IPS-NIHi7 (cell line): ENCODE measurements around the gene EDIL3.
"Not testable (repeated sequence)": the region's sequence is repeated elsewhere in the genome, so short reads cannot be mapped to it uniquely, and the experiment has no call there.

Experiments used
- DNase-seq: peaks from one replicate; pipeline ENCODE4 v3.0.0; 2012; ENCODE audit warnings: mixed read lengths; ENCODE audit errors: extremely low spot score

EDIL3 gene

DNA sequence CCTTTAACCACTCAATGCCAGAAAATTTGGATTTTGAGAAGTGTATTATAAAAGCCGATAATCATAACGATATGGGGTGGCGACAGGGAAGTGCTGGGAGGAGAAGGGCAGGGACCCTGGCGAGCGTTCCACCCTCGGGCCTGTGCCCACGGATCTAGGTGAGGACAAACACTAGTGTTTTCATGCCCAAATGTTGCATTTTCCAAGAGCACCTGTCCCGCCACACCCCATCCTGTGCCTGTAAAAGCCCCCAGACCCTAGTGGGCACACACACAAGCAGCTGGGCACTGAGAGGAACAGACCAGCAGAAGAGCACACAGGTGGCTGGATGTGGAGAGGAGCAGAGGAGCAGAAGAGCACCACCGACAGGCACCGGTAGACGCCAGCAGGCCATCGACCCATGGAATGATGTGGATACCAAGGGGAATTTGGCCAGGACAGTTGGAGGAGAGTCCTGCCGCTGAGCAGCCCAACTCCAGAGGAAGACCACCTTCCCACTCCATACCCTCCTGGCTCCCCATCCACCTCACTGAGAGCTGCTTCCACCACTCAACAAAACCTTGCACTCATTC, 315.0 kb downstream of the EDIL3 start:
- no peak for DNase-seq

DNA sequence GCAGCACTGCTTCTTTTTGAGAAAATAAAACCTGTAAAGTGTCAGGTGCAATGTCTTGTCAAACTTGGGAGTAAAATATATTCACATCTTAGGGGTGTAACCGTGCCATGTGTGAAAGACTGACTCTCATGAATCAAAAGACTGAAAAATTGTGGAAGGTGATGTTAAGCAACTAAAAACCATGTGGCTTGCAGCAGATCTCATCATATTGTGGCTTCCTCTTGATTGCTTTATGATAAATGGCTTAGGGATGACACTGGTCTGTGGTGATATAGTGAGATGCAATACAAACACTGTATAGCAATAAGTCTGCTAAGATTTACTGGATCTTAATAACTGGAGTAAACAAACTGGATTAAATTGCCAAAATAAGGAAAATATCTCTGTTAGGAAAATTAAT, 321.6 kb downstream of the EDIL3 start:
- DNase-seq, result no peak

DNA sequence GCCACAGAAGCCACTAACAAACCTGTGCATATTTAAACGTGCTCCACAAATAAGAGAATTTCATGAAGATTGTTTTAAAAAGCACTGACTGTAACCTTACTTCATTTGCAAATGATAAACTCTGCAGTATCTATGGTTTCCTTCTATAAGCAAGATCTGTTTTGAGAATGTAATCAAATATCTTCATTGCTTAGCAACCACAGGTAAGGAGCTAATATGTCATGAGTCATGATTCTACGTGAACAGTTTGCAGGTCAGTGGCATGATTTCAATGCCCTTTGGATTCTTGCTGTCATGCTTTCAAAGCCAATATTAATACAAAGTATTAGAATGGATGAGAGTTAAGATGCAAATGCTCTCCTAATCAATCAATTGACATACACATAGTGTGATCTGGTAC, 325.0 kb downstream of the EDIL3 start:
- no peak for DNase-seq

DNA sequence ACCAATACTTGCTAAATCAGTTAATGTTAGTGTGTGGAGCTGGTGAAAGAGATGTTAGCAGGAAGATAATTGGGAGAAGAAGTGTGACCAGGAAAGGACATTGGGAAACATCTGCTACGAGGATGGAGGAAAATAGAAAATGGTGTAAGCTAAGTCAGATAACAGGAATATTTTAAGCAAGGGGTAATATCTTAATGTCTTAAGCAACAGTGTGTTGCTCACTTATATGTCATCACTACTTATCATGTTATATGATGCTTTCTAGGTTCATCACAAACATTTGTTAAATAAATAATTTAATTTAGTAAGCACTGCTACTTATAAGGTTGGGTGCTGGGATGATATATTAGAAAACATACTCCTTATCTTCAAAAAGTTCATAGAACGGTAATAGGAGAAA, 326.1 kb downstream of the EDIL3 start:
- no peak for DNase-seq

DNA sequence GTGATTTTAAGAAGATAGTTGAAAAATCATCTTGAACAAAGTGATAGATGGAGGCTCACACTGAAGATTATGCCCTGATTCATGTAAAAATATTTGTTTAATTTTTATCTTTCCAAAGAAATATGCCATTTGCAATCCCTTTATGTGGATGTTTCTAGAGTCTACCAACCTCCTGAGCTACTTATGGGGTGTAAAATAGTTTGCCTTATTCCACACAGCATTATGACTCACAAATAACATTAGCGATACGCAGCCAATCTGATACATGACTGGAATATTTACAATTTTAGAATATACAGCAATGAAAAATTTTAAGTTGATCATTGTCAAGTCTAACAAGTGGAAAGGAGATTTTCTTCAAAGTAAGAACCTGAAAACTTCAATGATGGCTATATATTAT, 327.5 kb downstream of the EDIL3 start:
- DNase-seq, result no peak

DNA sequence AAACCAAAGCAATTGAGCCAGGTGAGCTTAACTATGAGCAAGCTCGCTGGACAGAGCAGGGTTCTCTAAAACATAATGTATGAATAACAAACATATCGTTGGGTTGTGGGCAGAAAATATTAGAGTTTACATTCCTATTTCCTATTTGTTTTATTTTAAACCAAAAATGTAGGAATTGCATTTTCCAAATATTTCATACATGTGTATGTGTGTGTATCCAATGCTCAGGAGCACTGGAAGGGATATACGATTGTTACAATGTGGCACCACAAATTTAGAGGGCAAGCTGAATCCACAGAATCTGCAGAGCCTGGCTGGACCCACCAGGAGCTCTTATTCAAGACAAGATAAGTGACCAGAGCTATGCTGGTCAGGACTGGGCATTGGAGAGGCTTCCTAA, 338.7 kb downstream of the EDIL3 start:
- no peak for DNase-seq

DNA sequence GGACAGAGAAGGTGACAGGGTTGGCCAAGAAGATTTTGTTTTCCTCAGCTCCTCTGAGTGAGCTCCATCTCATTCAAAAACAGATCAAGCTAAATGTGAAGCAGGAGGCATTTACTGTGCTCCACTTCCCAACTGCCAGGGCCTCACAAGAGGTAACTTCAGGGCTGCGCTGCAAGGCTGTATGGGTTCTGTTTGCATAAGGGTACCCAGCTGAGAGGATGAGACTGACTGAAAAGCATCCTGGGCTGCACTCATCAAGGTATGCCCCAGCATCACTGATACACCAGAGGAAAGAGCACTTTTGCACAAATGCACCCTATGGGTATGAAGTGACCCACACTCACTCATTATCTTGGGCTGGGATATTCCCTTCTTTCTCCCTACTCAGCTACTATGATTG, 347.8 kb downstream of the EDIL3 start:
- peak; percentile 22 for DNase-seq

DNA sequence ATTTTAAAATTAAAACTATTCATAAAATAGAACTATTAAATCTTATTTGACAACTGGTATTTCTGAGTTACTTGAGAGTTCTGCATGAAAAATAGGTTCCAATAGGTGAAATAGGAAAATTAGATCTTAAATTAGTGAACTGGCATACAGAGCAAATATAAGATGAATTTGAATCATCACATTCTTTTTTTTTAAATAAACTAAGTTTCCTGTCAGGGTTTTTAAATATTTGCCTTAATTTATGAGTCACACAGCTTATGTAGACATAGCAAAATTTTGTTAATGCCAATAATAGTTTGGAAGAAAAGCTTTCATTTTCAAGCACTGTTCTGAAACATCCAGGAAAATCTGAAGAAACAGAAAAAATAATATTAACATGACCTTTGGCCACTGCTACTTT, 352.4 kb downstream of the EDIL3 start:
- no peak for DNase-seq

DNA sequence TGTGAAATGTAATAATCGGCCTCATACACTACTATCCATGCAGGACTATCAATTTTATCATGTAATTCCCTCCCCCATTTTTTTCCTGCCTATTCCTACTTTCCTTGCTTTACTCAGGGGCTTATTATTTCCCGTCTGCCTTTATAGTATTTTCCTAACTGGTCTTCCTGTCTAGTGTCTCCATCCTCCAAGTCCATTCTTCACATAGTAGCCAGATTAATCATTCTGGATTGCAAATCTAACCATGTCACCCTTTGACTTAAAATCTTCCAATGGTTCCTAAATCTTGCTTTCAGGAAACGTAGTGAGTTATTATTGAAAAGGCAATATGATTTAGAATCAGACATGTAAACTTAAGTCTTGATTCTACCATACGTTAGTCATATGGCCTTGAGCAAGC, 356.6 kb downstream of the EDIL3 start:
- DNase-seq, result no peak

DNA sequence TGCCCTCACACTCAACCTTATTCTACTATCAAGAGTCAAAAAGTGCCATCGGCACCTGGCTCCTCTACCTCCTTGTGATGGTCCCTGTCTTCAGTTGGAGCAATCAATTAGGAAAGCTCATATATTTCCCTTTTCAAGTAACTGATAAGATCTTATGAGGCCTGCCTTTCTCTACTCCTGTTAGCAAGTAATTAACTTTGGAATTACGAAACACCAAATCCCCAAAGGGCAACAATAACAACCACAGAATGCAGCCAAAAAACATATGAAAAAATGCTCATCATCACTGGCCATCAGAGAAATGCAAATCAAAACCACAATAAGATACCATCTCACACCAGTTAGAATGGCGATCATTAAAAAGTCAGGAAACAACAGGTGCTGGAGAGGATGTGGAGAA, 366.2 kb downstream of the EDIL3 start:
- not testable (repeated sequence) for DNase-seq

DNA sequence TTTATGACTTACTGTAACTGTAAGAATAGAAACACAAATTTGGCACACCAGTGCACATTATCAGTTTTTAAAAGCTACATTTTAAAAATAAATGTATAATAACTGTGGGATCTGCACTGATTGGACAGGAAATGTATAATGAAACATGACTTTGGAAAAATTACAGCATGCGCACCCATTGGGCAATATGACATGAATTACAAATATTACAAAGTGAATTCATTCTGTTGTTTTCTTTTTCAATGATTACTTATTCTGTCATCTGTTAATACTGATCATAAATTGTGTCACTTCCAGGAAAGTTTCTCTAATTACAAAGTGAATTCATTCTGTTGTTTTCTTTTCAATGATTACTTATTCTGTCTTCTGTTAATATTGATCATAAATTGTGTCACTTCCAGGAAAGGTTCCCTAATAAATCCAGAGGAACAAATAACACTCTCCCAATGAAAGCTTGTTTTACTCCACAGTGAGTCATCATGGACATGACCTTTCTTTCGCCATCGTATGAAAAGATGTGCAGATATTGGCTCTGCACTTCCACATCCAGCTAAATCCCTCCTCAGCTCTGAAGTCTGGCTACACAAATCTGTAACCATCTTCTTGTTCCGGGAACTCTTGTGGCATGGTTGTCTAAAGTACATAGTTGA, 367.0 kb downstream of the EDIL3 start:
- no peak for DNase-seq

DNA sequence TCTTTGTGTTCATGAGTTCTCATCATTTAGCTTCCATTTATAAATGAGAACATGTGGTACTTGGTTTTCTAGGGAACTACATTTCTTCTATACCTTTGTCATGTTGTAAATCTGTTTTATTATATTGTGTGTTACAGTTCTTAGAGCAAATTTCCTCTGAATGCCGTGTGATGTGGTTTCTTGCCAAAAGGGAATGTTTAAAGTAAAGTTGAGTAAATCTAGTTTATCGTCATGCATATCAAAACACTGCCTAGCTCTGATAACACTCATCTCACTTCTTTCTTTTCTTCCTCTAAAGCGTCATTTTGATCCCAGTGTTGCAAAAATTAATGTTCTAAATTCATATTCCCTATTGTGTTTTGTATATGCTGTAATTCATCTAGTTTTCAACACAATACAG, 368.6 kb downstream of the EDIL3 start:
- DNase-seq, result no peak

DNA sequence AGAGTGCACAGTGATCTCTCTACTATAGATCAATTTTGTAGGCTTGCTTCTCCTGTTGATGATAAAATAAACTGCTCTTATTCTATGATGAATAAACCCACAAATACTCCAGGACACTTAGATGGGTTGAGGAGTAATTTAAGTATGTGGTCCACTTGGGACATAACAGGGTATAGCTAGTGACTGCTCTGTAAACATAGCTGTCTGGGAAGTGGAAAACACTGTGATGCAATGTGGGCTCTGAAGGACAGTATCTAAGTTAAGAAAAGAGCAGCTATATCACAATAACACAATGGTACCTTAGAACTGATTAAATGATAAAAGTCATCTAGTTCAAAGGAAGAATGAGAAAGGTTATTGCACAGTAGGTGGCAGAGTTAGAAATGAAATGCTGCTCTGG, 369.7 kb downstream of the EDIL3 start:
- DNase-seq, result no peak

DNA sequence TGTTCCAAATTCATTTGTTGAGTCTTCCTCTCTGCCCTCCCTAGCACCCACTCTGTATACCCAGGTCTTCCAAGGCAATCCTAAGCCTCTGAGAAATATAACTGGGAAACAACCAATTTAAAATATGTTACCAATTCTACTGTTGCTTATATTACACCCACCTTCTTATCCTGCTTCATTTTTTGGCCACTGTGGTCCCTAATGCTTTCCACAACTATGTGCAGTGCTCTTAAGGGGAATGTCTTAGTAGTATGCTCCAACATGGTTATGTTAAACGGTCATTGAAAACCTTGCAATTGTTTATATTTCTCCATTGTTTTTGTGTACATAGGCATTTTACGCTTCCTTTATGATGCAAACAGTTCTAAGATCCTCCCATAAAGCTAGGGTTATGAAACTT, 390.9 kb downstream of the EDIL3 start:
- DNase-seq, result no peak

DNA sequence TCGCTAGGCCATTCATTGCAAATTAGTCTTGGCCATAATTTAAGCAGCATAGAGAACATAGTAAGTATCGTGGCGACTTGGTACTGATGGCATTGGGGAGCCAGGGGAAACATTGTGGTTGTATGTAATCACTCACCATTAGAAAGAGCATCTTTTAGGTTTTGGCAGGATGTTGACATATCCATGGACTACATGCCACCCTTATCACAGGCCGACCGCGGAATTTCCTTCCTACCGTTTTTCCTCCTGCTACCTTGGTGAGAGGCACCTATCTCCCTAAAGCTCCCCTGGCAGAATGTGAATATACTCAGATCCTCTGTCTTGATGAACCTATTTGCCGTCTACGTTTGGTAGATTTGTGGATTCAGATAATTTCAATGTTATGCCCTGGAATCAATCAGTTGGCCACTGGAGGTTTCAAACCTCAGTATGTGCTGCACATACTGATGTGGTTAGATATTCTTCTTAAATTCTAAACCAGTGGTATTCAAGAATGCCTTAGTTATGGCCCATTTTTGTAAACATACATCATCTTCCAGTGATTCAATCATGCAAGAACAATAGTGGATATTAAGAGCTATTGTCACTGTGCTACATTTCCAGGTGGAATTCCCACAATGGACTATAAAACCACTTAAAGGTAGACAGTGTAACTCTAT, 393.0 kb downstream of the EDIL3 start:
- no peak for DNase-seq

DNA sequence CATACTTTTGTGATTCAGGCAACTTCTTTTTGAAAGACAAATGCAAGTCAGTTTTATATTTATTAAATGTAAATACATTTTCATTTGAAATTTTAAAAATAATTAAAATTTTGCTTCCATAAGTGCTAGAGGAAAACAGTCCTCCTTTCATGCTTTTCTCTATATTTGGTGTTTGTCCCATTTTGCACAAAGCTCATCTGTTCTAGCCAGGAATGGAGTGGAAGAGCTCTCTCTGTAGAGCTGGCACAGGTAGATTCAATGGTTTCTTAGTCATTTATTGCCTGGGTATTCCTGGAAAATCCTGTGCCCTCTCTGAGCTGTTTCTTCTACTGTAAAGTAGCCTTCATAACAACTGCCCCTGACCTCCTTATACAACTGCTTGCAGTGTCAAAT, 396.4 kb downstream of the EDIL3 start:
- DNase-seq, result no peak

DNA sequence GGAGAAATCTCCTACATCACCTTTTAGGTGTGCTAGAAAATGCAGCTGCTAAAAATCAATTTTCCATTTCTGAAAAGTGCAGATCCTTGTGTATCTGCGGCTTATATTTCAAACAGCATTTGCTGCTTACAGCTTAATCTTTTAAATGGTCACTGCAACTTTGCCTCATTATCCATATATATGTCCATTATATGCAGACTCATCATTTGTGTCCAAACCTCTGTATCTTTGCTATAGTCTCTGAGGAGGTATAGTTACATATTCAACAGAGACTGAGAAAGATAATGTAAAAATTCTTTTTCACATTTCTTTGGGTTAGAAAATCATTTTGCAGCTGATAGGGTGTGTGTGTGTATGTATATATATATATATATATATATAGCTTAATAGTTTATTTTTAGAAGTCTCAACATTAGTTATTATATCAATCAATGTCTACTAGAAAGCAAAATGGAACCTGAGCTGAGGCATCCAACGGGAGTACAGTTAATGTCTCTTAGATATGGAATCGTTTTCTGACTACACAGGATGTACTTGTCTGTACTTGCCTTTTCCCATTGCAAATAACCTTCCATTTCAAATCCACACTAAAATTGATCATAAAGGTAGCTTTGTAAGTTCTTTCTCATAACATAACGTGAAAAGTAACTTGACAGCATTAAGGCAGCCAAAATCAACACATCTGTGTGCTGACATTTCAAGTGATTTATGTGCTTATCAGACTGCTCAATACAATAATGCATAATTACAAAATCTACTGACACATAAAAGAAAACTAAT, 397.0 kb downstream of the EDIL3 start:
- DNase-seq, result no peak

DNA sequence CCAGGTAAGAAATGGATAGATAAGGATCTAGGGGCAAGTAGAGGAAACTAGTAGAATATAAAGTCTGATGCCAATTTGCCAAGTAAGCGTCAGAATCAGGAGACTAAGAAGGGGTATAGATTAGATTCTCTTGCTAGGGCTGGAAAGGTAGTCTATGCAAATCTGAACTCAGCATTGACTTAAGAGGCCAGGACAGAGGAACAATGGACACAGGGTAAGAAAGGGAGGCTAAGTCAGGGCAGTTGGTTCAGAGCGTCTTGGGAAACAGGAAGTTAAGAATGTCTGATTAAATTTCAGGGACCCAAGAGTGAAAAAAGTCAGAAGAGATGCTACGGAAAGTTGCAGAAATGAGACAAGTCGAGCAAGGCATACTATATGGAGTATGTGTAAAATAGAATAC, 400.8 kb downstream of the EDIL3 start:
- no peak for DNase-seq

DNA sequence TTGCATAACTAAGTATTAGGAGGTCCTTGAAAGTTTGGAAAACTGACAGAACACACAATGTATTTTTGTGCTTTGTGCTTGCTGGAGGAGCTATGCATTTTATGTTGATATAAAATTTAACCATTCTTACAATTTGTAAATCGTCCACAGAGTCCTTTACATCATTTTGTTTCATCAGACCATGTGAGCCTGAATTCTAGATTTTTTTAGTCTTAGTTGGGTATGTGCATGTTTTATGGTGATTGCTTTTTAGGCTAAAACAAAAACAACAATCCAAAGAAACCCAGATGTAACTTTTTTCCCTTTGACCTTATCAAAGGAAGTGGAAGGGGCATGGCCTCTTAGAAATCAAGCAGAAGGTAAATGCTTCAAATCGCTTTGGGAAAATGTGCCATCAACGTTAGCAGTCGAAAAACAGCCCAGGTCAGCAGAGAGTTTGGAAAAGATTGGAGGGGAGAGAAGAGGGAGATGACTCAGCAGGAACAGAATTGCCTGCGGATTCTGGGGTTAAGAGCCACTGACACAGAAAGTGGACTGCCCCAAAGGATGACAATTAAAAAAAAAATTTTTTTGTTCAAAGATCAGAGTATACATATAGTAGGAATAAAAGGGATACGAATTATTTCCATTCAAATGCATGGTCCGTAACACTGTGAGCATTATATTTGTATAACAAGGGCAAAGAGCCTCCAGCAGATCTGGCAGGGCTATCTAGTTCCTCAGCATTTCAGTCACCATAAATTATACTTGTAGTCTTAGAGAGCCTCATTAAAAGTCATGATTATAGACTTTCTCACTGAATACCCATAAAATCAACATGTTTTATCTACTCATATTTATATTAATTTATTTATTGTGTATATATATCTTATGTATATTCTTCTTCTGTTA, 410.5 kb downstream of the EDIL3 start:
- no peak for DNase-seq

DNA sequence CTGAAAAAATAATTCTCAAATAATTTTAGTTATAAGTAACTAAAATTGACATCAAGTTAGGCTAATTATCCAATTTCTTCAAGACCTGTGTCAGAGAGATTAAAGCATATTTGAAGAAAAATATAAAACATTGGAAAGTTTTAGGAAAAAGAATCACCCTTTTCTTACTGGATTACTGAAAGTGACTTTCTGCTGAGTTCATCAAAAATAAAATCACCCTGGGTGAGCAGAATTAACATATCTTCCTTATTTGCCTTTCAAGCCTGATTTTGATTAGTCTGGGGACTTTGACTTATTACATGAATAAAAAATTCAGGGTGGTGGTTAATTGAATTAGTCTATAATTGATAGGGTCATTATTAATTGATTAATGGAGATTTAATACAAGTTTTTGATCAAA, 411.8 kb downstream of the EDIL3 start:
- DNase-seq, result no peak

DNA sequence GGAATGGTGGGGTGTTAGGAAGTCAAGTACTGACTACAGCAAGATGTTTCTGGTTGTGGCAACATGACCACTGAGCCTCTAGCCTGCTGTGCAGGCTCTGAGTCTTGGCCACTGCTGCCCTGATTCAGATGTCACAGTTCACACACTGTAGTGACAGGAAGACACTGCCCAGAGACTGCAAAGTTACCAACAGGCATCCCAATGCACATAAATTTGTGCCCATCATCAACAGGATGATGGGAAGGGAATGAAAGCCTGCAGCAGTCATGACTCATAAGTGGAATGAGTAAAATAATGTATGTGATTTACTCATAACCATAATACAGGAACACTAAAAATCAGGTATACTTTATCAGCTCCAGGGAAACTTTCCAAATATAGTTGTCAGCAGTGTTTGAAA, 412.4 kb downstream of the EDIL3 start:
- no peak for DNase-seq

DNA sequence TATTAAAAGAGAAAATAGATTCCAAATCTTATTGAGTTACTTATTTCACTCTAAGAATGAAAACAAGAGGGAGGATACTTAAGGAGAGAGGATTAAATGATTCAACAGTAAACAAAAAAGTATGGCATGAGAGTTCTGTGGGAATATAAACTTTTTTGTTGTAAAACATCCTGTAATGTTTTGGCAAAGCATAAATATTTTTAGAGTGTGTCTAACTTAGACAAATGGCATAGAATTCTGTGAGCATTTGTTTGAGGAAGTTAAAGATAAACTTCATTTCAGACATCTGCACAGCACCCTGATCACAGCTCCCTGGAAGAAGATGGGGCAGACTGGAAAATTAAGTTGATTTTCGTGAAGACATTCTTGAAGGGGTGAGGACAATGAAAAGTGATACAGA, 417.3 kb downstream of the EDIL3 start:
- DNase-seq, result no peak
